ENCODE results near the gene AGPAT1.

DNA sequence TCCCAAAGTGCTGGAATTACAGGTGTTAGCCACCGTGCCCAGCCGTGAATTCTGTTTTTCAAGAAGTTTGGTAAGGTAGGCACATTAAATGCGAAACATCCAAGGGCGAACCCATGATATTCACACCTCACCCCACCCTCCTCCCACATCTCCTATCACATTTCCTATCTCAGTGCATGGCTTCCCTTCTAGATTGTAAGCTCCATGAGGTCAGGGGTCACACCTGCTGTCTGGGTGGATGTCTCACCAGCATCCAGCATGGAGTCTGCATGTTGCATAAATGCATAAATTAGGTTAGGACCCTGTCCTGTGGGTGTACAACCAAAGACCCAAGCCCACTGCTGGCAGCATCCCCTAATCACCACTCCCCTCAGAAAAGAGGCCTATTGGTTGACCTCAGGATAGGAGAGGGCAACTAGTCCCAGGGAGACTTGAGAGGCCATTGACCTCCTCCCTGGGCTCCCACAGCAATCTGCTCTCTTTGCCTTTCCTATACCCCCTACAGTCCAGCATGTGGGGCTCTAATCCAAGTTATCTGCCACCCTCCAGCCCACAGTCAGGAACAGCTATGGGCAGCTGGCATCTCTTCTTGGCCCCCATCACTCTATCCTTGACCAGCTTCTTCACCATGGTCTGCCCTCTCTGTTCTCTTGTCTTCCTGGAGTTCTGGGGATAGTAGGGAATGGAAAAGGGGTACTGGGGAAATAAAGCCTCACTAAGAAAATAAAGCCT, 28.3 kb downstream of the AGPAT1 start:
- TF ChIP-seq CREB1 (CRISPR knock-in tag; IDR thresholded peaks at IDR 0.05; ENCODE audit: low read depth) (no peak), CTCF (conservative IDR thresholded peaks at IDR 0.05; ENCODE audit: low read depth in 2 of 2) (peak in 1 of 2 experiments; percentile 15; a peak in 2 of 4 replicates), POLR2AphosphoS5 (IDR thresholded peaks at IDR 0.05; ENCODE audit: low read depth) (no peak), EZH2 (IDR thresholded peaks at IDR 0.05; ENCODE audit: low read depth, unreplicated experiment) (no peak), ZNF114 (CRISPR knock-in tag; IDR thresholded peaks at IDR 0.05) (no peak), STAT1 (IDR thresholded peaks at IDR 0.05; ENCODE audit: unreplicated experiment) (no peak), EZH2phosphoT487 (IDR thresholded peaks at IDR 0.05; ENCODE audit: unreplicated experiment) (no peak), JUNB (IDR thresholded peaks at IDR 0.05; ENCODE audit: unreplicated experiment) (no peak), ZNF331 (CRISPR knock-in tag; IDR thresholded peaks at IDR 0.05; ENCODE audit: low read depth) (no peak), NANOG (IDR thresholded peaks at IDR 0.05; ENCODE audit: borderline replicate concordance) (no peak)
- TF ChIP-seq, protein P1, sequence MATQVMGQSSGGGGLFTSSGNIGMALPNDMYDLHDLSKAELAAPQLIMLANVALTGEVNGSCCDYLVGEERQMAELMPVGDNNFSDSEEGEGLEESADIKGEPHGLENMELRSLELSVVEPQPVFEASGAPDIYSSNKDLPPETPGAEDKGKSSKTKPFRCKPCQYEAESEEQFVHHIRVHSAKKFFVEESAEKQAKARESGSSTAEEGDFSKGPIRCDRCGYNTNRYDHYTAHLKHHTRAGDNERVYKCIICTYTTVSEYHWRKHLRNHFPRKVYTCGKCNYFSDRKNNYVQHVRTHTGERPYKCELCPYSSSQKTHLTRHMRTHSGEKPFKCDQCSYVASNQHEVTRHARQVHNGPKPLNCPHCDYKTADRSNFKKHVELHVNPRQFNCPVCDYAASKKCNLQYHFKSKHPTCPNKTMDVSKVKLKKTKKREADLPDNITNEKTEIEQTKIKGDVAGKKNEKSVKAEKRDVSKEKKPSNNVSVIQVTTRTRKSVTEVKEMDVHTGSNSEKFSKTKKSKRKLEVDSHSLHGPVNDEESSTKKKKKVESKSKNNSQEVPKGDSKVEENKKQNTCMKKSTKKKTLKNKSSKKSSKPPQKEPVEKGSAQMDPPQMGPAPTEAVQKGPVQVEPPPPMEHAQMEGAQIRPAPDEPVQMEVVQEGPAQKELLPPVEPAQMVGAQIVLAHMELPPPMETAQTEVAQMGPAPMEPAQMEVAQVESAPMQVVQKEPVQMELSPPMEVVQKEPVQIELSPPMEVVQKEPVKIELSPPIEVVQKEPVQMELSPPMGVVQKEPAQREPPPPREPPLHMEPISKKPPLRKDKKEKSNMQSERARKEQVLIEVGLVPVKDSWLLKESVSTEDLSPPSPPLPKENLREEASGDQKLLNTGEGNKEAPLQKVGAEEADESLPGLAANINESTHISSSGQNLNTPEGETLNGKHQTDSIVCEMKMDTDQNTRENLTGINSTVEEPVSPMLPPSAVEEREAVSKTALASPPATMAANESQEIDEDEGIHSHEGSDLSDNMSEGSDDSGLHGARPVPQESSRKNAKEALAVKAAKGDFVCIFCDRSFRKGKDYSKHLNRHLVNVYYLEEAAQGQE (IDR thresholded peaks at IDR 0.05; ENCODE audit: unreplicated experiment), result no peak

All from GM23338 (cell line).